Measurements from ENCODE around the gene BNC2.

GRCh38 chr9:16773617-16774016 is 96.9 kb downstream of the BNC2 start:
- TF ChIP-seq POLR2A (IDR thresholded peaks at IDR 0.05; ENCODE audit: low read length) (no peak), GATA1 (IDR thresholded peaks at IDR 0.05; ENCODE audit: low read depth, low read length) (no peak)
